K562 (cell line): Measurements from ENCODE around the gene ARHGAP22.

Experiments
- FOSL1 ChIP-seq: fragments of 200-800 bp; sonication (Bioruptor generic); conservative IDR thresholded peaks from 2 replicates; pipeline ENCODE4 v1.6.1; 2016; ENCODE audit warnings: missing genetic modification characterization, missing compliant biosample characterization
- HMGXB4 ChIP-seq: sonication (generic); formaldehyde crosslinking; IDR thresholded peaks from 2 replicates; pipeline ENCODE4 v1.8.1; 2023; ENCODE audit warnings: mild to moderate bottlenecking, missing genetic modification reagents
- KDM1A ChIP-seq, 2 experiments: fragments of 450-650 bp; IDR thresholded peaks; 2 replicates each; pipeline ENCODE4 v1.6.1; 2016; ENCODE audit warnings: mild to moderate bottlenecking in 2 of 2
- NCOA1 ChIP-seq: fragments of 450-650 bp; IDR thresholded peaks from 2 replicates; pipeline ENCODE4 v1.6.1; 2016; ENCODE audit warnings: low read depth
- NFE2L1 ChIP-seq: fragments of 450-650 bp; IDR thresholded peaks from 2 replicates; pipeline ENCODE4 v1.6.1; 2016; ENCODE audit warnings: missing genetic modification characterization, low read depth, mild to moderate bottlenecking, missing compliant biosample characterization, moderate library complexity, borderline replicate concordance
- NFIC ChIP-seq: fragments of 450-650 bp; IDR thresholded peaks from 2 replicates; pipeline ENCODE4 v1.6.1; 2017; ENCODE audit warnings: mild to moderate bottlenecking, inconsistent platforms
- POLR2AphosphoS5 ChIP-seq: IDR thresholded peaks from 2 replicates; pipeline ENCODE4 v1.6.1; 2011; ENCODE audit warnings: mild to moderate bottlenecking, low read depth, low read length, moderate library complexity; ENCODE audit not compliant: control insufficient read depth, insufficient read depth
- TFE3 ChIP-seq: fragments of 450-650 bp; formaldehyde crosslinking; IDR thresholded peaks from 2 replicates; pipeline ENCODE4 v1.4.0; 2020; ENCODE audit warnings: mild to moderate bottlenecking, mixed read lengths
- WHSC1 ChIP-seq: IDR thresholded peaks from one replicate; pipeline ENCODE4 v1.6.1; 2012; ENCODE audit warnings: low read length, control low read depth, inconsistent platforms
- TF ChIP-seq, protein P1 (sequence below): sonication (generic); formaldehyde crosslinking; IDR thresholded peaks from 2 replicates; pipeline ENCODE4 v1.8.1; 2023; ENCODE audit warnings: mild to moderate bottlenecking, missing genetic modification reagents

GRCh38 chr10:48456361-48456804 lies 148.5 kb downstream of the ARHGAP22 start:
- TF ChIP-seq NCOA1 (peak; percentile 34; the same call in 1 of the 2 replicates), KDM1A (IDR thresholded peaks at IDR 0.05) (no peak), HMGXB4 (CRISPR knock-in tag) (no peak), WHSC1 (no peak), NFIC (peak; percentile 95), TFE3 (CRISPR knock-in tag) (no peak), POLR2AphosphoS5 (no peak), NFE2L1 (tag) (no peak), FOSL1 (tag) (no peak)
- TF ChIP-seq, protein P1, sequence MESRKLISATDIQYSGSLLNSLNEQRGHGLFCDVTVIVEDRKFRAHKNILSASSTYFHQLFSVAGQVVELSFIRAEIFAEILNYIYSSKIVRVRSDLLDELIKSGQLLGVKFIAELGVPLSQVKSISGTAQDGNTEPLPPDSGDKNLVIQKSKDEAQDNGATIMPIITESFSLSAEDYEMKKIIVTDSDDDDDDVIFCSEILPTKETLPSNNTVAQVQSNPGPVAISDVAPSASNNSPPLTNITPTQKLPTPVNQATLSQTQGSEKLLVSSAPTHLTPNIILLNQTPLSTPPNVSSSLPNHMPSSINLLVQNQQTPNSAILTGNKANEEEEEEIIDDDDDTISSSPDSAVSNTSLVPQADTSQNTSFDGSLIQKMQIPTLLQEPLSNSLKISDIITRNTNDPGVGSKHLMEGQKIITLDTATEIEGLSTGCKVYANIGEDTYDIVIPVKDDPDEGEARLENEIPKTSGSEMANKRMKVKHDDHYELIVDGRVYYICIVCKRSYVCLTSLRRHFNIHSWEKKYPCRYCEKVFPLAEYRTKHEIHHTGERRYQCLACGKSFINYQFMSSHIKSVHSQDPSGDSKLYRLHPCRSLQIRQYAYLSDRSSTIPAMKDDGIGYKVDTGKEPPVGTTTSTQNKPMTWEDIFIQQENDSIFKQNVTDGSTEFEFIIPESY (CRISPR knock-in tag): no peak
